Keratinocyte (primary cell): Measurements from ENCODE around the gene NGB. TPM values are rescaled to one million over a fixed set of nuclear protein-coding genes. Genes with fewer than 3 reads are reported as not detected.
"Not testable (repeated sequence)": the region's sequence is repeated elsewhere in the genome, so short reads cannot be mapped to it uniquely, and the experiment has no call there.

Source experiments
- DNase-seq: peaks from one replicate; pipeline ENCODE4 v3.0.0-alpha.2; 2011; ENCODE audit warnings: low read depth, missing footprints, low spot score
- FAIRE-seq: peaks from 2 replicates; lab custom pipeline; 2011; peaks lifted over from hg19 to GRCh38; lab: Jason Lieb, UNC
- H2AFZ ChIP-seq: 2 replicates; pipeline ENCODE4 v1.6.0; 2012; ENCODE audit warnings: low read length, control low read depth, inconsistent platforms; ENCODE audit not compliant: control insufficient read depth
- H3K27ac ChIP-seq: 2 replicates; pipeline ENCODE4 v1.5.1; 2011; ENCODE audit warnings: low read length; ENCODE audit not compliant: control insufficient read depth, insufficient read depth
- H3K27me3 ChIP-seq: 3 replicates; pipeline ENCODE4 v1.6.0; 2011; ENCODE audit warnings: low read length; ENCODE audit not compliant: control insufficient read depth, insufficient read depth; ENCODE audit errors: extremely low read depth
- H3K36me3 ChIP-seq, 2 experiments: 2 replicates in 1 of 2; 3 replicates in 1 of 2; pipeline ENCODE4 v1.5.1; 2011; ENCODE audit warnings: low read length in 2 of 2, mild to moderate bottlenecking in 1 of 2; ENCODE audit not compliant: control insufficient read depth in 2 of 2, insufficient read depth in 2 of 2; ENCODE audit errors: extremely low read depth in 1 of 2
- H3K4me1 ChIP-seq: 3 replicates; pipeline ENCODE4 v1.5.1; 2011; ENCODE audit warnings: low read length; ENCODE audit not compliant: control insufficient read depth, insufficient read depth; ENCODE audit errors: extremely low read depth
- H3K4me2 ChIP-seq: 3 replicates; pipeline ENCODE4 v1.6.0; 2011; ENCODE audit warnings: low read depth, low read length; ENCODE audit not compliant: control insufficient read depth, insufficient read depth; ENCODE audit errors: extremely low read depth
- H3K4me3 ChIP-seq, 3 experiments: fragments of 200-600 bp in 1 of 3; sonication (generic) in 1 of 3; 2 replicates in 2 of 3; 3 replicates in 1 of 3; pipeline ENCODE4 v1.5.1; 2011 to 2016; ENCODE audit warnings: low read length in 3 of 3, mild to moderate bottlenecking in 3 of 3, control low read depth in 2 of 3, inconsistent platforms in 1 of 3, low read depth in 1 of 3, mixed read lengths in 1 of 3, mixed run types in 1 of 3, moderate library complexity in 1 of 3; ENCODE audit not compliant: control insufficient read depth in 2 of 3, insufficient read depth in 2 of 3; ENCODE audit errors: extremely low read depth in 1 of 3
- H3K79me2 ChIP-seq: 2 replicates; pipeline ENCODE4 v1.6.0; 2012; ENCODE audit warnings: low read length; ENCODE audit not compliant: control insufficient read depth, insufficient read depth
- H3K9ac ChIP-seq: 3 replicates; pipeline ENCODE4 v1.6.0; 2011; ENCODE audit warnings: low read length; ENCODE audit not compliant: control insufficient read depth, insufficient read depth; ENCODE audit errors: extremely low read depth
- H3K9me1 ChIP-seq: 3 replicates; pipeline ENCODE4 v1.6.0; 2011; ENCODE audit warnings: low read length; ENCODE audit not compliant: control insufficient read depth, insufficient read depth; ENCODE audit errors: extremely low read depth
- H3K9me3 ChIP-seq: 2 replicates; pipeline ENCODE4 v1.5.1; 2012; ENCODE audit warnings: low read depth, low read length; ENCODE audit not compliant: control insufficient read depth
- H4K20me1 ChIP-seq: 3 replicates; pipeline ENCODE4 v1.6.0; 2011; ENCODE audit warnings: low read length; ENCODE audit not compliant: control insufficient read depth, insufficient read depth; ENCODE audit errors: extremely low read depth
- EZH2 ChIP-seq: IDR thresholded peaks from one replicate; pipeline ENCODE4 v1.6.1; 2012; ENCODE audit warnings: inconsistent platforms, mild to moderate bottlenecking, low read length, moderate library complexity
- dilution Hi-C: fragments of 300-500 bp; cut with MboI; formaldehyde crosslinking; loops from one replicate; pipeline ENCODE4 v1.7.0; 2020; ENCODE audit warnings: low sequenced_read_pairs; ENCODE audit not compliant: extremely low pct_ligation_motif_present
- polyA plus RNA-seq, 5 experiments: library from polyadenylated mRNA; depleted of rRNA in 3 of 5; stranded (reverse) in 3 of 5; stranded (forward) in 1 of 5; unstranded in 1 of 5; fragments of >200 nt; gene quantifications; 1 replicate in 1 of 5; 2 replicates in 3 of 5; 3 replicates in 1 of 5; pipeline versions ENCODE4 v1.2.1 to v1.2.3, GENCODE V29; 2011 to 2012; ENCODE audit warnings: missing spikeins in 2 of 5, low read depth in 1 of 5, low replicate concordance in 1 of 5
- TF ChIP-seq, protein P1 (sequence below), 3 experiments: IDR thresholded peaks in 1 of 3; conservative IDR thresholded peaks in 1 of 3; optimal IDR thresholded peaks in 1 of 3; 2 replicates in 2 of 3; 3 replicates in 1 of 3; pipeline versions ENCODE3 to v1.5.1; 2011; ENCODE audit warnings: low read length in 3 of 3, mild to moderate bottlenecking in 3 of 3, moderate library complexity in 2 of 3, control low read depth in 1 of 3, inconsistent platforms in 1 of 3; ENCODE audit not compliant: insufficient read depth in 2 of 3; ENCODE audit errors: extremely low read depth in 1 of 3

NGB gene
- polyA plus RNA-seq, 1 donor (not counting 4 experiments of a cell fraction or from before 2014, with no cell fraction given), result not detected

- peaks cover 19 to 34% of the 10 kb centered on the region in 2 experiments for H3K36me3 ChIP-seq
- no peak overlapping the region for H3K27ac ChIP-seq
- no peaks in the 10 kb centered on the region for H3K79me2 ChIP-seq
- H3K9ac ChIP-seq, result no peak overlapping the region
- no peaks in the 10 kb centered on the region for H4K20me1 ChIP-seq
- no peaks in the 10 kb centered on the region for H3K9me3 ChIP-seq
- no peaks in the 10 kb centered on the region for H3K27me3 ChIP-seq
- no peaks in the 10 kb centered on the region for H3K4me1 ChIP-seq
- no peak overlapping the region for H3K4me3 ChIP-seq
- H3K9me1 ChIP-seq, result no peaks in the 10 kb centered on the region
- no peak for FAIRE-seq
- DNase-seq, result no peak
- H2AFZ ChIP-seq, result no peak overlapping the region
- TF ChIP-seq, protein P1, sequence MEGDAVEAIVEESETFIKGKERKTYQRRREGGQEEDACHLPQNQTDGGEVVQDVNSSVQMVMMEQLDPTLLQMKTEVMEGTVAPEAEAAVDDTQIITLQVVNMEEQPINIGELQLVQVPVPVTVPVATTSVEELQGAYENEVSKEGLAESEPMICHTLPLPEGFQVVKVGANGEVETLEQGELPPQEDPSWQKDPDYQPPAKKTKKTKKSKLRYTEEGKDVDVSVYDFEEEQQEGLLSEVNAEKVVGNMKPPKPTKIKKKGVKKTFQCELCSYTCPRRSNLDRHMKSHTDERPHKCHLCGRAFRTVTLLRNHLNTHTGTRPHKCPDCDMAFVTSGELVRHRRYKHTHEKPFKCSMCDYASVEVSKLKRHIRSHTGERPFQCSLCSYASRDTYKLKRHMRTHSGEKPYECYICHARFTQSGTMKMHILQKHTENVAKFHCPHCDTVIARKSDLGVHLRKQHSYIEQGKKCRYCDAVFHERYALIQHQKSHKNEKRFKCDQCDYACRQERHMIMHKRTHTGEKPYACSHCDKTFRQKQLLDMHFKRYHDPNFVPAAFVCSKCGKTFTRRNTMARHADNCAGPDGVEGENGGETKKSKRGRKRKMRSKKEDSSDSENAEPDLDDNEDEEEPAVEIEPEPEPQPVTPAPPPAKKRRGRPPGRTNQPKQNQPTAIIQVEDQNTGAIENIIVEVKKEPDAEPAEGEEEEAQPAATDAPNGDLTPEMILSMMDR (optimal IDR thresholded peaks at IDR 0.05 in 1 of 3, IDR thresholded peaks at IDR 0.05 in 1 of 3, conservative IDR thresholded peaks at IDR 0.05 in 1 of 3; ENCODE audit: extremely low read depth in 1 of 3, insufficient read depth in 2 of 3, low read length in 3 of 3), result no peak
- no peak for TF ChIP-seq EZH2
- no peak overlapping the region for H3K4me2 ChIP-seq
- dilution Hi-C loops, result no loop called here
Measured at GRCh38 chr14:77281852-77282410, 10.9 kb upstream of the NGB start.

DNA sequence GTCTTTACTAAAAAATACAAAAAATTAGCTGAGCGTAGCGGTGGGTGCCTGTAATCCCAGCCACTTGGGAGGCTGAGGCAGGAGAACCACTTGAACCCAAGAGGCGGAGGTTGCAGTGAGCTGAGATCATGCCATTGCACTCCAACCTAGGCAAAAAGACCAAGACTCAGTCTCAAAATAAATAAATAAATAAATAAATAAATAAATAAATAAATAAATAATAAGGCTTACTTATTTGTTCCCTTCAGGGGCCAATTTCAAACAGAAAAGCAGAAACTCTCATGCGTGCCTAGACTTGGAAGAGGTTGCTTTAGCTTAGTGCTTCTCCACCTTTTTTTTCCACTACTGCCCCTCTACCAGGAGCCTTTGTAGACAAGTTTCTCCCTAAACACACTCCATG lies 9.9 kb upstream of the NGB start:
- H3K27me3 ChIP-seq, H4K20me1 ChIP-seq, H2AFZ ChIP-seq, dilution Hi-C loops, H3K4me1 ChIP-seq, H3K9ac ChIP-seq, H3K4me3 ChIP-seq, DNase-seq, H3K27ac ChIP-seq, FAIRE-seq, H3K9me3 ChIP-seq, H3K9me1 ChIP-seq, H3K4me2 ChIP-seq, H3K79me2 ChIP-seq: not testable (repeated sequence)
- peaks cover 16 to 31% of the 10 kb centered on the region in 2 experiments for H3K36me3 ChIP-seq

GRCh38 chr14:77279719-77280118 lies 8.7 kb upstream of the NGB start:
- Histone ChIP-seq H3K36me3 (peaks cover 16 to 23% of the 10 kb centered on the region in 2 experiments), H3K27me3 (no peaks in the 10 kb centered on the region), H3K4me1 (no peaks in the 10 kb centered on the region), H3K9me1 (no peaks in the 10 kb centered on the region), H3K27ac (no peak overlapping the region), H3K9ac (no peak overlapping the region), H4K20me1 (no peaks in the 10 kb centered on the region), H3K79me2 (no peaks in the 10 kb centered on the region), H3K4me2 (no peak overlapping the region), H2AFZ (no peak overlapping the region), H3K4me3 (no peak overlapping the region), H3K9me3 (no peaks in the 10 kb centered on the region)
- no peak for DNase-seq
- no peak for FAIRE-seq
- no peak for TF ChIP-seq EZH2
- TF ChIP-seq, protein P1 (optimal IDR thresholded peaks at IDR 0.05 in 1 of 3, IDR thresholded peaks at IDR 0.05 in 1 of 3, conservative IDR thresholded peaks at IDR 0.05 in 1 of 3; ENCODE audit: extremely low read depth in 1 of 3, insufficient read depth in 2 of 3, low read length in 3 of 3), result no peak
- dilution Hi-C loops, result no loop called here
